ENCODE results near the gene ARL5A.

DNA sequence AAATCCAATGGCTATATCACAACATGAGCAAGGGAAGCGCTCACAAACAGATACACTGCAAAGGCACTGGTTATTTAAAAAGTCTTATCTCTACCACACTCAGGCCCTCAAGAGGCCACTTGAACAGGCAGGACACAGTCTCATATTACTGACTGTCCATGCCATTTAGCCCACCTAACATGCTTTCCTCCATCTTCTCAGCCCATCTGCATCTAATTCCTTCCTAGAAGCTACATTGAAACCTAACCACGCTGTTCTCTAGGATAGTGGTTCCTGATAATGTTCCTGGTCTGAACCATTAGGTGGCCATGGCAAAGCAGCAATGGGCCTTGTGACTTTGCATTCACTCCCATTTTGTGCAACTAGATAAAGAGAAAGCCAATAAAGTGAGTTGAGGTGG is 71.4 kb downstream of the ARL5A start:
- TF ChIP-seq, protein P1, sequence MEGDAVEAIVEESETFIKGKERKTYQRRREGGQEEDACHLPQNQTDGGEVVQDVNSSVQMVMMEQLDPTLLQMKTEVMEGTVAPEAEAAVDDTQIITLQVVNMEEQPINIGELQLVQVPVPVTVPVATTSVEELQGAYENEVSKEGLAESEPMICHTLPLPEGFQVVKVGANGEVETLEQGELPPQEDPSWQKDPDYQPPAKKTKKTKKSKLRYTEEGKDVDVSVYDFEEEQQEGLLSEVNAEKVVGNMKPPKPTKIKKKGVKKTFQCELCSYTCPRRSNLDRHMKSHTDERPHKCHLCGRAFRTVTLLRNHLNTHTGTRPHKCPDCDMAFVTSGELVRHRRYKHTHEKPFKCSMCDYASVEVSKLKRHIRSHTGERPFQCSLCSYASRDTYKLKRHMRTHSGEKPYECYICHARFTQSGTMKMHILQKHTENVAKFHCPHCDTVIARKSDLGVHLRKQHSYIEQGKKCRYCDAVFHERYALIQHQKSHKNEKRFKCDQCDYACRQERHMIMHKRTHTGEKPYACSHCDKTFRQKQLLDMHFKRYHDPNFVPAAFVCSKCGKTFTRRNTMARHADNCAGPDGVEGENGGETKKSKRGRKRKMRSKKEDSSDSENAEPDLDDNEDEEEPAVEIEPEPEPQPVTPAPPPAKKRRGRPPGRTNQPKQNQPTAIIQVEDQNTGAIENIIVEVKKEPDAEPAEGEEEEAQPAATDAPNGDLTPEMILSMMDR (IDR thresholded peaks at IDR 0.05), result no peak
- TF ChIP-seq POLR2A (IDR thresholded peaks at IDR 0.05), result no peak

Measured in ovary (tissue), 3 donors.